Stimulated activated CD8-positive, alpha-beta memory T cell treated with anti-CD3 and anti-CD28 coated beads, Interleukin-12 subunit alpha, Interleukin-12 subunit beta, amount 100 ng/mL, for 4 hours (primary cell): ENCODE data around the gene COA6.
A peak's percentile ranks its signal among the peaks of the same experiment; 100 is the strongest.

Experiments used
- DNase-seq: peaks from one replicate; pipeline ENCODE4 v3.0.0-alpha.2; 2020; ENCODE audit warnings: low read depth

COA6 gene

GRCh38 chr1:234373064-234373958 lies at the start of gene COA6:
COA6 (plus strand) TSS chr1:234373456; CDS start chr1:234373467, 11 bp downstream.
- peak; percentile 85 for DNase-seq

- no peak for DNase-seq
Measured at GRCh38 chr1:234324821-234325220, 48.4 kb upstream of the COA6 start.

GRCh38 chr1:234325878-234326496 lies 47.3 kb upstream of the COA6 start:
- no peak for DNase-seq

- peak; percentile 20 for DNase-seq
Measured at GRCh38 chr1:234326497-234327366, 46.5 kb upstream of the COA6 start.

- DNase-seq = no peak
Measured at GRCh38 chr1:234327577-234328164, 45.6 kb upstream of the COA6 start.

- no peak for DNase-seq
Measured at GRCh38 chr1:234330843-234331215, 42.4 kb upstream of the COA6 start.

GRCh38 chr1:234331507-234331906 lies 41.7 kb upstream of the COA6 start:
- DNase-seq = no peak

- no peak for DNase-seq
Measured at GRCh38 chr1:234336359-234336758, 36.9 kb upstream of the COA6 start.

- no peak for DNase-seq
Measured at GRCh38 chr1:234337233-234337632, 36.0 kb upstream of the COA6 start.

GRCh38 chr1:234340528-234340927 lies 32.7 kb upstream of the COA6 start:
- no peak for DNase-seq

- DNase-seq = no peak
Measured at GRCh38 chr1:234342774-234343173, 30.5 kb upstream of the COA6 start.

GRCh38 chr1:234345237-234345636 lies 28.0 kb upstream of the COA6 start:
- DNase-seq = no peak

GRCh38 chr1:234348964-234349363 lies 24.3 kb upstream of the COA6 start:
- no peak for DNase-seq

GRCh38 chr1:234355782-234356510 lies 17.3 kb upstream of the COA6 start:
- no peak for DNase-seq

GRCh38 chr1:234356615-234357269 lies 16.5 kb upstream of the COA6 start:
- peak; percentile 19 for DNase-seq

GRCh38 chr1:234357831-234358230 lies 15.4 kb upstream of the COA6 start:
- DNase-seq = no peak

- no peak for DNase-seq
Measured at GRCh38 chr1:234361102-234361603, 12.1 kb upstream of the COA6 start.

GRCh38 chr1:234362558-234362957 lies 10.7 kb upstream of the COA6 start:
- no peak for DNase-seq

- no peak for DNase-seq
Measured at GRCh38 chr1:234368320-234369032, 4.8 kb upstream of the COA6 start.

- DNase-seq = no peak
Measured at GRCh38 chr1:234369033-234369430, 4.2 kb upstream of the COA6 start.
